Fibroblast of lung (primary cell): ENCODE measurements around the gene PARP9.

Experiments
- EZH2 ChIP-seq: IDR thresholded peaks from 2 replicates; pipeline ENCODE4 v1.5.1; 2012; ENCODE audit warnings: low read length, control low read depth, mild to moderate bottlenecking; ENCODE audit errors: missing control alignments
- TF ChIP-seq, protein P1 (sequence below), 2 donors: IDR thresholded peaks in 1 of 2; conservative IDR thresholded peaks in 1 of 2; 1 replicate in 1 of 2; 2 replicates in 1 of 2; pipeline ENCODE4 v1.5.1; 2011 to 2012; ENCODE audit warnings: low read length in 2 of 2, control low read depth in 1 of 2, inconsistent platforms in 1 of 2, low read depth in 1 of 2, mild to moderate bottlenecking in 1 of 2

GRCh38 chr3:122587572-122587971 lies 23.5 kb upstream of the PARP9 start:
- TF ChIP-seq, protein P1, sequence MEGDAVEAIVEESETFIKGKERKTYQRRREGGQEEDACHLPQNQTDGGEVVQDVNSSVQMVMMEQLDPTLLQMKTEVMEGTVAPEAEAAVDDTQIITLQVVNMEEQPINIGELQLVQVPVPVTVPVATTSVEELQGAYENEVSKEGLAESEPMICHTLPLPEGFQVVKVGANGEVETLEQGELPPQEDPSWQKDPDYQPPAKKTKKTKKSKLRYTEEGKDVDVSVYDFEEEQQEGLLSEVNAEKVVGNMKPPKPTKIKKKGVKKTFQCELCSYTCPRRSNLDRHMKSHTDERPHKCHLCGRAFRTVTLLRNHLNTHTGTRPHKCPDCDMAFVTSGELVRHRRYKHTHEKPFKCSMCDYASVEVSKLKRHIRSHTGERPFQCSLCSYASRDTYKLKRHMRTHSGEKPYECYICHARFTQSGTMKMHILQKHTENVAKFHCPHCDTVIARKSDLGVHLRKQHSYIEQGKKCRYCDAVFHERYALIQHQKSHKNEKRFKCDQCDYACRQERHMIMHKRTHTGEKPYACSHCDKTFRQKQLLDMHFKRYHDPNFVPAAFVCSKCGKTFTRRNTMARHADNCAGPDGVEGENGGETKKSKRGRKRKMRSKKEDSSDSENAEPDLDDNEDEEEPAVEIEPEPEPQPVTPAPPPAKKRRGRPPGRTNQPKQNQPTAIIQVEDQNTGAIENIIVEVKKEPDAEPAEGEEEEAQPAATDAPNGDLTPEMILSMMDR (conservative IDR thresholded peaks at IDR 0.05 in 1 of 2, IDR thresholded peaks at IDR 0.05 in 1 of 2; ENCODE audit: low read depth in 1 of 2, low read length in 2 of 2) = no peak
- no peak for TF ChIP-seq EZH2
